K562 (cell line): ENCODE data around the gene CALM1.

Source experiments
- CSDE1 ChIP-seq, 2 experiments: fragments of 450-650 bp; IDR thresholded peaks; 2 replicates each; pipeline ENCODE4 v1.6.1; 2016; ENCODE audit warnings: mild to moderate bottlenecking in 1 of 2
- EGR1 ChIP-seq: fragments of 450-650 bp; conservative IDR thresholded peaks from 2 replicates; pipeline ENCODE4 v1.6.1; 2017; ENCODE audit warnings: mild to moderate bottlenecking
- GMEB1 ChIP-seq: fragments of 250-450 bp; sonication (Bioruptor Pico); IDR thresholded peaks from 2 replicates; pipeline ENCODE4 v1.4.0; 2020; ENCODE audit warnings: mild to moderate bottlenecking
- LARP7 ChIP-seq: fragments of 450-650 bp; IDR thresholded peaks from 2 replicates; pipeline ENCODE4 v1.6.1; 2016
- NFIC ChIP-seq: fragments of 450-650 bp; IDR thresholded peaks from 2 replicates; pipeline ENCODE4 v1.6.1; 2017; ENCODE audit warnings: mild to moderate bottlenecking, inconsistent platforms
- PML ChIP-seq: IDR thresholded peaks from 2 replicates; pipeline ENCODE4 v1.6.1; 2012; ENCODE audit warnings: low read length, inconsistent platforms
- SPI1 ChIP-seq: IDR thresholded peaks from 2 replicates; pipeline ENCODE4 v1.6.1; 2011; ENCODE audit warnings: low read depth, low read length, control low read depth, borderline replicate concordance
- TAL1 ChIP-seq: fragments of 450-650 bp; IDR thresholded peaks from 2 replicates; pipeline ENCODE4 v1.6.1; 2016; ENCODE audit warnings: mild to moderate bottlenecking
- TCF7 ChIP-seq: sonication (generic); IDR thresholded peaks from 2 replicates; pipeline ENCODE4 v1.6.1; 2016; ENCODE audit warnings: antibody characterized with exemption, borderline replicate concordance
- WHSC1 ChIP-seq: IDR thresholded peaks from one replicate; pipeline ENCODE4 v1.6.1; 2012; ENCODE audit warnings: low read length, control low read depth, inconsistent platforms
- ZNF174 ChIP-seq: fragments of 250-450 bp; sonication (Bioruptor Pico); IDR thresholded peaks from 2 replicates; pipeline ENCODE4 v1.4.0; 2020; ENCODE audit warnings: mild to moderate bottlenecking
- TF ChIP-seq, protein P1 (sequence below), 3 experiments: IDR thresholded peaks in 2 of 3; conservative IDR thresholded peaks in 1 of 3; 2 replicates each; pipeline ENCODE4 v1.5.1; 2011 to 2012; ENCODE audit warnings: low read length in 3 of 3, mild to moderate bottlenecking in 3 of 3, control low read depth in 2 of 3, improper control_type of control experiment in 1 of 3, inconsistent platforms in 1 of 3, low read depth in 1 of 3, mixed read lengths in 1 of 3, moderate library complexity in 1 of 3; ENCODE audit not compliant: insufficient read depth in 2 of 3

- TF ChIP-seq NFIC (no peak), WHSC1 (no peak), TAL1 (no peak), PML (no peak; the same call in 1 of the 2 replicates), LARP7 (no peak), SPI1 (no peak), GMEB1 (CRISPR knock-in tag) (no peak), TCF7 (no peak), CSDE1 (IDR thresholded peaks at IDR 0.05) (no peak), ZNF174 (CRISPR knock-in tag) (no peak), EGR1 (no peak)
- TF ChIP-seq, protein P1, sequence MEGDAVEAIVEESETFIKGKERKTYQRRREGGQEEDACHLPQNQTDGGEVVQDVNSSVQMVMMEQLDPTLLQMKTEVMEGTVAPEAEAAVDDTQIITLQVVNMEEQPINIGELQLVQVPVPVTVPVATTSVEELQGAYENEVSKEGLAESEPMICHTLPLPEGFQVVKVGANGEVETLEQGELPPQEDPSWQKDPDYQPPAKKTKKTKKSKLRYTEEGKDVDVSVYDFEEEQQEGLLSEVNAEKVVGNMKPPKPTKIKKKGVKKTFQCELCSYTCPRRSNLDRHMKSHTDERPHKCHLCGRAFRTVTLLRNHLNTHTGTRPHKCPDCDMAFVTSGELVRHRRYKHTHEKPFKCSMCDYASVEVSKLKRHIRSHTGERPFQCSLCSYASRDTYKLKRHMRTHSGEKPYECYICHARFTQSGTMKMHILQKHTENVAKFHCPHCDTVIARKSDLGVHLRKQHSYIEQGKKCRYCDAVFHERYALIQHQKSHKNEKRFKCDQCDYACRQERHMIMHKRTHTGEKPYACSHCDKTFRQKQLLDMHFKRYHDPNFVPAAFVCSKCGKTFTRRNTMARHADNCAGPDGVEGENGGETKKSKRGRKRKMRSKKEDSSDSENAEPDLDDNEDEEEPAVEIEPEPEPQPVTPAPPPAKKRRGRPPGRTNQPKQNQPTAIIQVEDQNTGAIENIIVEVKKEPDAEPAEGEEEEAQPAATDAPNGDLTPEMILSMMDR (IDR thresholded peaks at IDR 0.05 in 2 of 3, conservative IDR thresholded peaks at IDR 0.05 in 1 of 3; ENCODE audit: insufficient read depth in 2 of 3, low read depth in 1 of 3, low read length in 3 of 3), result no peak
These were observed 14.2 kb upstream of the CALM1 start for GRCh38 chr14:90382491-90383125.
